Renal cortex interstitium (tissue), 15 donors: ENCODE measurements around the gene ARAP2. TPM values are rescaled to one million over a fixed set of nuclear protein-coding genes. Genes with fewer than 3 reads are reported as not detected.

Experiments used
- DNase-seq, 11 donors: peaks; one replicate each; pipeline ENCODE4 v3.0.0-alpha.2; 2013; ENCODE audit warnings: low read depth in 9 of 11, low spot score in 4 of 11; ENCODE audit errors: extremely low read depth in 1 of 11
- long read RNA-seq, 16 experiments: transcript quantifications; one replicate each; lab custom pipeline, GENCODE V29; 2026
- polyA plus RNA-seq, 3 donors: library from polyadenylated mRNA; unstranded; fragments of 120-200 nt; gene quantifications; one replicate each; pipeline ENCODE4 v1.2.1, GENCODE V29; 2013; ENCODE audit not compliant: insufficient read length in 3 of 3

Gene ARAP2
- polyA plus RNA-seq = 1 to 10 TPM; 4.6 to 8.4 (median 7.2) TPM
- long read RNA-seq, donor 1 = 0 reads
- long read RNA-seq, donor 2 = 0 reads
- long read RNA-seq, donor 3 = 0 reads
- long read RNA-seq, donor 4 = 0 reads
- long read RNA-seq, donor 5 = 0 reads
- long read RNA-seq, donor 6 = 0 reads
- long read RNA-seq, donor 7 = 0 reads
- long read RNA-seq, donor 8 = 0 reads
- long read RNA-seq, donor 9 = 0 reads
- long read RNA-seq, donor 10 = 0 reads
- long read RNA-seq, donor 11 = 0 reads
- long read RNA-seq, donor 12 = 0 reads
- long read RNA-seq, donor 13 = 0 reads
- long read RNA-seq, donor 14 = 0 reads
- long read RNA-seq, donor 15 = 0 reads
- long read RNA-seq, donor 16 = 0 reads

GRCh38 chr4:36244257-36245082 lies at the start of gene ARAP2:
ARAP2 (minus strand) TSS chr4:36244514; CDS start chr4:36229486, 15,028 bp downstream.
- peak in 7 of 11 donors; percentile 24 to 48 (median 32) for DNase-seq

GRCh38 chr4:36292556-36293188 lies 48.4 kb upstream of the ARAP2 start:
- no peak for DNase-seq

DNA sequence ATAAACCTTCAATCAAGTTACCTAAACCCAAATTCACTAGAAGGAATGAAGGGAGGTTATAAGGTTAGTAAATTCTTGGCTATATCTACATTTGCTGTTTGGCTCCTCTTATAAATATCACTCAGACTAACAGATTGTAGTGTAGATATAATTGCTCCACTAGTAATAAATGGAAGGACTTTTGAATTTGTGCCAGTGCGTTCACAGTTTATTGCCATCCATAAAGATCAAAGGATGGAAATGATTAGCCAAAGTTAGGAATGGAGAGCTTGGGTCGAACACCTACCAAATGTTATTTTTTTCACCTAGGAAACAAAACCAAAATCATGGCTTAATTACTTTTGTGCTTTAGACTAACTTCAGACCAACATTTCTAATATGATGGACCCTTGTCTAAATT lies 46.3 kb upstream of the ARAP2 start:
- DNase-seq = no peak

- no peak for DNase-seq
Measured at GRCh38 chr4:36288731-36289426, 44.6 kb upstream of the ARAP2 start.

DNA sequence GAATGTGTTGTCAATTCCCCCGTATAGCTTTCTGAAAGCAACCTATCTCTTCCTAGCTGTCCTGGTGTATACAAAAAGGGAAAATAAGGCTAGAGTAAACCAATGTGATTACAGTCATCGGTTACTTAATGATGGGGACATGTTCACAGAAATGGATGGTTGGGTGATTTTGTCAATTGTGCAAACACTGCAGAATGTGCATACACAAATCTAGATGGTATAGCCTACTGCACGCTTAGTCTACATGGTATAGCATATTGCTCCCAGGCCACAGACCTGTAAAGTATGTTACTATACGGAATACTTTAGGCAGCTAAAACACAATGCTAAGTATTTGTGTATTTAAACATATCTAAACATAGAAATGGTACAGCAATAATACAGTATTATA lies 42.2 kb upstream of the ARAP2 start:
- DNase-seq = no peak

- DNase-seq = no peak
Measured at GRCh38 chr4:36285784-36286480, 41.6 kb upstream of the ARAP2 start.

- no peak for DNase-seq
Measured at GRCh38 chr4:36283912-36284465, 39.7 kb upstream of the ARAP2 start.

- no peak for DNase-seq
Measured at GRCh38 chr4:36282503-36283030, 38.3 kb upstream of the ARAP2 start.

DNA sequence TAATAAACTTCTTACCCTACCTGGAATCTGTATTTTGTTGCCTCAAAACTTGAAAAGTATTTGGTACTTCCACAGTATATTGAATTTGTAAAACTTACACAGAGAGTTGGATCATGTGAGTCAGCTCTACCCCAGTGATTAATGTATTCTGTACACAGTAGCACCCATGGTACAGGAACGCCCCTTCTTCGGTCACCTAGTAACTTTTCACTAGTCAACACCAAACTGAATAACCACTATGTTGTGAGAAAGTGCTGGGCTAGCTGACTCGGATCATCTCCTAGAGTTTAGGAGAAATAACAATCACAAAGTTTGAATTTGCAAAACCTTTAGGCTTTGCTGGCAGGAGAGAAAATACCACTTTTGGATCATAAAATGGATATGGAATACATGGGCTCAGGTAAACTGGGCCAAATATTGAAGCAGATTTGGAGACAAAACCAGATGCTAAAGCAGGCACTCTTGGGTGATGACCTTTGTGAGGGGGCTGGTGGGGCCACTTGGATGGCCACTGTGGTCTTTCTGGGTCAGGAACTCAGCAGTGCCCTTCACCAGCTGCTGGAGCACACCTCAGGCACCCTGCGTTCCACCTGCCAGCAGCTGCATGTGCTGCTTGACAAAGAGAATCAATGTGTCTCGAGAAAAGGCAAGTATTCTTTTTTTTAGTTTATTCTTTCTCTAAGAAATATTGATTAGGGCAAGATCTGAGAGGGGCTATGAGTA lies 37.2 kb upstream of the ARAP2 start, which contains the start of gene DTHD1:
Gene DTHD1 (plus strand): TSS at position 233 of the 723 bp plus-strand sequence. CDS start 143 bp downstream, at position 376.
- DNase-seq = no peak

DNA sequence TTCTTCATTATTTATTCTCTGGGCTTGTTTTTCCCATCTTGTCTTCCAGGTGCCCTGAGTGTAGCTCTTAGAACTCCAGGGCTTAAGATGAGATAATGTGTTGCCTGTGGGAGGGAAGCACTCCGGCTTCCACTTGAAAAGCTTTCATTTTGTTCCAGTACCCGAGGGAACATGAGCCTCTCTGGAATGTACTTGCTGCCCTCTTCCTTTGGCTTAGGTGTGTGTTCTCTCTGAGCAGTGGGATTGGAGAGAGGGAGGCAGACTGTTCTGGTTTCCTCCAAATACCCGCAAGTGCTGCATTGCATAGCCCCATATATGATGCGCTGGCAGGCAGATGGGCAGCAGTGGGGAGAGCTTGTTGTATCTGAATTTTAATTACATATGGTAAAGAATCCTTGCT lies 36.2 kb upstream of the ARAP2 start:
- peak in 4 of 11 donors; percentile 5 to 16 (median 12) for DNase-seq

DNA sequence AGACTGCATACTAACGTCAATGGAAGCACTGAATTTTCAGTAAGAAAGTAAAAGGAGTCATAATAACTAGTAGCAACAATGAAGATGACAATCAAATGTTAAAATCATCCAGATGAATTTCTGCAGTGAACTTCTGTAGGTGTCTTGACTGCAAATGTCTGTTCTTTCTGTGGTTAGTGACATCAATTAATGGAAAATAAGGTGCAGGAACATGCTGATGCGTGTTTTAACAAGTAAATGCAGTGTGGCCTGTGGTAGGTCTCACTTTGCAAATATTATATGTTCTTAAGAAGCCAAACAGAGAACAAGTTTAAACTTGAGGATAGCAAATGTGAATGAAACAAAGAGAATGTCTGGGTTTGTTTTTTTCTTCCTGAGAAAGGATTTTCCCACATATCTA lies 34.5 kb upstream of the ARAP2 start:
- DNase-seq = no peak

- no peak for DNase-seq
Measured at GRCh38 chr4:36277533-36277932, 33.2 kb upstream of the ARAP2 start.

- no peak for DNase-seq
Measured at GRCh38 chr4:36274158-36274557, 29.8 kb upstream of the ARAP2 start.

DNA sequence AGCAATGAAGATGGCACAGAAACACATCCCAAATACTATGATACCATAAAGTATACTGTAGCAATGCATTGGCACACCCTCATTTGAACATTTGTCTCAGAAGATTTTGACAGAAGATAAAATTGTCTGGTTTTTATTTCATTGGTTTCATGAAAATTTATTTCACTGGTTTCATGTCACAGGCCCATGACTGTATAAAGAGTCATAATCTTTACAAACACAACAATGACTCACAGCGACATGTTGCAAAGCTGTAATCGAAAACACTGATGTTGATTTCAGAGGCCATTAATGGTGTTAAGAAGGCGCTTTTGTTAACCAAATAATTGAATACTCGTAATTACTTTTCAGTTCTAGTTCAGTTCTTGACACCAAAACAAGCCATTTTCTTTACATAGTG lies 29.0 kb upstream of the ARAP2 start:
- DNase-seq = no peak

GRCh38 chr4:36269533-36270173 lies 25.3 kb upstream of the ARAP2 start:
- no peak for DNase-seq

DNA sequence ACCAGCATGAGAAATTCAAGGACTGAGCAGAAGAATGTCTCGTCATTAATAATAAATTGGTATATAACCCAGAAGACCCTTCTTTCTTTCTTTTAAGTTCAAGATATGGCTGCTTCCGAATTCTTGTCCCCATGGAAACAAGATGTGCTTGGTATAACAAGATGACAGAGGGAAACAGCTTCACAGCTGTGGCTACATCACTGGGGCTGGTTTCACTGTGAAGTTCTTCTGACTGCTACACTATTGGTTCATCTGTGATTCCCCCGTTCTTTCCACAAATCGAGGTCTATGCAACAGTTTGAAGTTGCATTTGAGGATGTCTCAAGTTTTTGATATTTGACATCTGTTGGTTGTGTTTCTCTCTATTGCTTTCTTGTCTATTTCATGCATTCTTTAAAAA lies 24.8 kb upstream of the ARAP2 start:
- peak in 1 of 11 donors; percentile 11 for DNase-seq
